GM21367 (cell line): ENCODE measurements around the gene C1orf35.

Experiments
- ATAC-seq: cut with Tn5 transposase; IDR thresholded peaks from one replicate; pipeline ENCODE4 v1.9.1; 2021; ENCODE audit not compliant: unreplicated experiment

The C1orf35 gene

GRCh38 chr1:228079601-228080263, 23.4 kb downstream of the C1orf35 start:
- ATAC-seq: no peak

GRCh38 chr1:228079013-228079412, 24.1 kb downstream of the C1orf35 start:
- ATAC-seq: no peak

DNA sequence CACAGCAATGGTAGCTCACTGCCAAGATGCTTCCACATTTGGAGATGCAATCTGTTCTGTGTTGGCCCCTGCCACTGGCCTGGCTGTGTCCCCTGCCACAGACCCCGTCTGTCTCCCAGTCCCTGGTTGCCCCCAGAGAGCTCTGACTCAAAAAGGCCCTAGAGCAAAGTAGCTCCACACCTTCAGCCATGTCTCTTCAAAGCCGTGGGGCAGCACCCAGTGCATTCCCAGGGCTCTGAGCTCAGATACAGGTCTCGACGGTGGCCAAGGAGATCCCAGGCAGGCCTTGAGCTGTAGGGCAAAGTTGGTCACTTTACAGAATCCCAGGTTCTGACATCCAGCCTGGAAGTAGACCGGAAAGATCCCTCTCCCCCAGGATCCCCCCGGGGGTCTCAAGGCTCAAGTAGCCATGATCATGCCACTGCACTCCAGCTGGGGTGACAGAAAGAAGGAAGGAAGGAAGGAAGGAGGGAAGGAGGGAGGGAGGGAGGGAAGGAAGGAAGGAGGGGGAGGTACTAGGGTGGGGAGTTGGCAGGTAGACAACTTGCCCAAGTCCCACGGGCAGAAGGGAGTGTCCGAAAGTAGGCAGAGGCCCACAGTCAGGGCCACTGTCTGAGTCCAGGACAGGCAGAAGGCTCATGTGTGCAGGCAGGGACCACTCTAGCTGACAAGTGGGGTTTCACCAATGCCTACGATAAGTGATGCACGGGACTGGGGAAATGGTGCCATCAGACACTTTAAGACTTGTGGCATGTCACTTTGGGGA, 25.4 kb downstream of the C1orf35 start:
- no peak for ATAC-seq

DNA sequence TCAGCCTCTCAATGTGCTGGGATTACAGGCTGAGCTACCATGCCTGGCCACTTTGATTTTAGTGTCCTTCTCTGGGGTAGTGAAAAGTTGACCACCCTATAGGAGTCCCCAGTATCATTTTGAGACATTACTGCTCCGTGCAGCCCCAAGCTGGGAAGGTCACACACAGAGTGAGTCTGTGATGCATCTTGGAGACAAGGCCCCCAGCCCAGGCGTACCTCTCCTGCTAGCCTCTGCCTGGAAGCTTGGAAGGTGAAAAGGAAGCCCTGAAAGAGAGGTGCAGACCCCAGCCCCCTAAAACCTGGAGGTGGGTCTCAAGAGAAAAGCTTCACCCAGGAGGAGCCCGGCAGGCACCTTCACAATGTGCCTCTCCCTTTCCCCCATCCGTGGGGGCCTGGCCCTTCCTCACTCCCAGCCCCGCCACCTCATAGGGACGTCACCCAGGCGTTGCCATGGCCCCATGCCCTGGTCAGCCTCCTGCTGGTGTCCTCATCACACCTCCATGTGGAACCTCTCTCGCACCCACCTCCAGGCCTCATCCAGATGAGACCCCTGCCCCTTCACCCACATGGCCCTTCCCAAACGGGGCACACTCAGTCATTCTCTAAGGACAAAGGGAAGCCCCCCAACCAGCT, 26.2 kb downstream of the C1orf35 start:
- no peak for ATAC-seq

DNA sequence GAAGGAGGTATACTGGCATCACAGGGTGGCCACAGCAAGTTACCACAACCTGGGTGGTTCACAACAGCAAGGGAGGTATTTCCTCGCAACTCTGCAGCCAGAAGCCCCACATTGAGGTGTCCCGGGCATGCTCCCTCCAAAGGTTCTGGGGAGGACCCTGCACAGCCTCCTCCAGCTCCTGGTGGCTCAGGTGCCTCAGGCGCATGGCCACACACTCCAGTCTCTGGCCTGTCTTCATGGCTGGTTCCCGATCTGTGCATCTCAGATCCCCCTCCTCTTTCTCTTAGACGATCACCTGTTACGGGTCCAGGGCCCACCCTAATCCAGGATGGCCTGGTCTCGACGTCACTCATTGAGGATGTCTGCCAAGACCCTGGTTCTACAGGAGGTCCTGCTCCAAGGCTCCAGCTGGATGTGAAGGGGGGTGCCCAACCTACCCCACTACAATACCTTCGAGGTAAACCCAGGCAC, 27.3 kb downstream of the C1orf35 start:
- no peak for ATAC-seq

DNA sequence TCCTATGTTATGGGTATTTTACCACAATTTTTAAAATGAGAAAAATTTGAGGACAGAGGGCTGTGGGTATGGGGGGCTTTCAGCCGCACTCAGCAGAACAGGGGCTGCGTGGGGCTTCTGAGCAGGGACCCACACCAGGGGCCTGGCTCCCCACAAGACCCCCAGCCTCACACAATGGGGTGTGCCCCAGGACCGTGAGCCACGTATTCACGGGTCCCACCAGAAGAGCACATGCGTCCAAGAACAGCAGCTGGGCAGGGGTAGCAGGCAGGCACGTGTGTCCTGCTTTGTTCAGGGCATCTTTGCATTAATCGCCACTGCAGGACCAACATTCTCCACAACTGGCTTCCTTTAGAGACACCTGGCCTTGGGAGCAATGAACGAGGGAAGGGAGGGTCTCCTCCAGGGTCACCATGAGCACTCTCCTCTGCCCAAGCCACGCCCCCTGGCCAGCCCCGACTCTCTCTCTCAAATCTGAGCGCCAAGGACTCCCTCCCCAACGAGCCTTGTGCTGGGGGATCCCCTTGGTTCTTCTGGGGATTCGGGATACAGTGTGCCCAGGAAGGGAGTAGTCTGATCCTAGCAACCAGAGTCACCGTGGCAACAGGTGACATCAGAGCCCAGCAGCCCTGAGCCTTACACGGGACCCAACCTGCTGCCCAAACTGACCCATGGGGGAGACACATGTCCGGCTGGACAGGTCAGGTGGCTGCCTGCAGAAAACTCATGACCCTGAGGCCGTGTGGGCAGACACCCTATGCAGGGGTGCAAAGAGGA, 28.0 kb downstream of the C1orf35 start:
- ATAC-seq: no peak

- ATAC-seq: no peak
Observed at GRCh38 chr1:228073857-228074545, 29.1 kb downstream of the C1orf35 start.

DNA sequence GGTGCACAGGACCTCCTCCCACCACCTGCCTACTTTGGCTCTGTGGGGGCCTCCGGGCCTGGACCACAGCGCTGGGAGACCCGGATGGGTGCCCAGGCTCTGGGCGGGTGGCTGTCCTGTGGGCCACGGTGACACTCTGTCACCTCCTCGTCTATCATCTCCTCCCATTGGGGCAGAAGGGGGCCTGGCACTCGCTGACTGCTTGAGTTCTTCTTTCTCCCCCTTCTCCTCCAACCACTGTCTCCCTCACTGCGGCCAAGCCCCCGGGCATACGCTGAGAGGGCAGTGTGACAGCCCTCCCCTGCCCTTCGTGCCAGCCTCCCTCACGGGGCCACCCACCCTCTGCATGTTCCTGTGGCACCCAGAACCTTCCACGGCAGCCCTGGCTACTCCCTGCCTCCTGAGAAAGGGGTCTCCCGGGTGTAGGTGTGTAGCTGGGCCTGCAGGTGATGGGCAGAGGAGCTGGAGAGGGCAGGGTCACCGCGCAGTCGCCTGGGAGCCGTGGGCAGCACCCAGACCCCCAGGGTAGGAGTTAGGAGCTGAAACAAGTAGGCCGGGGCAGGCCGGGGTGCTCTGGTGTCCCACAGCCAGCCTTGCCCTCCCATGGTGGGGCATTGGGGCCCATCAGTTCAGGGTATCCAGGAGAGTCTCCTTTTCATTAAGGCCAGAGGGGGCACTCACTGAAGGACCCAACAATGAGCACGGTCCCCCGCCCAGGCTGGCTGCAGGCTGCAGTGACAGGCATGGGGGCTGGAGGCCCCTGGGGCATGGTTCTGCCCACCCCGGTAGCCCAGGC, 29.9 kb downstream of the C1orf35 start:
- no peak for ATAC-seq

- ATAC-seq: no peak
Observed at GRCh38 chr1:228072658-228073043, 30.5 kb downstream of the C1orf35 start.

DNA sequence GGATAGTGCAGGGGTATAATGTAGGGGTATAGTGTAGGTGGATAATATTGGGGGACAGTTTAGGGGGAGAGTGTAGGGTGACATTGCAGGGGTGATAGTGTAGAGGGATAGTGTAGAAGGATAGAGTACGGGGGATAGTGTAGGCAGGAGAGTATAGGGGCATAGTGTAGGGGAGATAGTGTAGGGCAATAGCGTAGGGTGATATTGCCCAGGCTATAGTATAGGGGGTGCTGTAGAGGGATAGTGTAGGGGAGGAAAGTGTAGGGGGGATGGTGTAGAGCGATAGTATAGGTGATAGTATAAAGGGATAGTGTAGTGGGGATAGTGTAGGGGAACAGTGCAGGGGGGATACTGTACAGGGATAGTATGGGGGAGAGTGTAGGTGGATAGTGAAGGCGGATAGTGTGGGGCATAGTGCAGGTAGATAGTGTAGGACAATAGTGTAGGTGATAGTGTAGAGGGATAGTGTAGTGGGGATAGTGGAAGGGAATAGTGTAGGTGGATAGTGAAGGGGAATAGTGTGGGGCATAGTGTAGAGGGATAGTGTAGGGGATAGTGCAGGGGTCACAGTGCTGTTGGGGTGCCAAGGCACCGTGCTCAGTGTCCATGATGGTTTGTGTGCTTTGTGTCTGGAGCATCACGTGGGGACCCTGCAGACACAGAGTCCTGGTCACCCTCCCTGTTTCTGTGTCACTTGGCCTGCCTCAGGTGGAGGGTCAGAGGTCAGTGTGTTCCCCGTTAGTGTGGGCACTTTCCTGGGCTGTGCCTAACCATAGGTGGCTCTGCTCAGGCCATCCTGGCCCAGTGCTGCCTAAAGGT, 31.1 kb downstream of the C1orf35 start:
- no peak for ATAC-seq

- no peak for ATAC-seq
Observed at GRCh38 chr1:228070851-228071250, 32.3 kb downstream of the C1orf35 start.

DNA sequence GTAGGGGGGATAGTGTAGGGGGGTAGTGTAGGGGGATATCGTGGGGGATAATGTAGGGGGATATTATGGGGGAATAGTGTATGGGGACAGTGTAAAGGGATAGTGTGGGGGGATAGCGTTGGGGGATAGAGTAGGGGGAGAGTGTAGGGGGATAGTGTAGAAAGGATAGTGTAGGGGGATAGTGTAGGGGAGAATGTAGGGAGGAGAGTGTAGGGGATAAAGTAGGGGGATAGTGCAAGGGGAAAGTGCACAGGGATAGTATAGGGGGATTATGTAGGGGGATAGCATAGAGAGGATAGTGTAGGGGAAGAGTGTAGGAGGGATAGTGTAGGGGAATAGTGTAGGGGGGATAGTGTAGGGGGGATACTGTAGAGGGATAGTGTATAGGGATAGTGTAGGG, 33.0 kb downstream of the C1orf35 start:
- no peak for ATAC-seq

DNA sequence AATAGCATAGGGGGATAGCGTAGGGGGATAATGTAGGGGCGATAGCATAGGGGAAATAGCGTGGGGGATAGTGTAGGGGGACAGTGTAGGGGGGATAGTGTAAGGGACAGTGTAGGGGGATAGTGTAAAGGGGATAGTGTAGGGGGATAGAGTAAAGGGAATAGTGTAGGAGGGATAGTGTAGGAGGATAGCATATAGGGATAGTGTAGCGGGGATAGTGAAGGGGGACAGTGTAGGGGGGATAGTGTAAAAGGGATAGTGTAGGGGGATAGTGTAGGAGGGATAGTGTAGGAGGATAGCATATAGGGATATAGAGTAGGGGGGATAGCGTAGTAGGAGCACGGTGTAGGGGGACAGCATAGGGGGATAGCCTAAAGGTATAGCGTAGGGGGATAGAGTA, 34.8 kb downstream of the C1orf35 start:
- ATAC-seq: no peak

- ATAC-seq: no peak
Observed at GRCh38 chr1:228066891-228067654, 36.1 kb downstream of the C1orf35 start.

DNA sequence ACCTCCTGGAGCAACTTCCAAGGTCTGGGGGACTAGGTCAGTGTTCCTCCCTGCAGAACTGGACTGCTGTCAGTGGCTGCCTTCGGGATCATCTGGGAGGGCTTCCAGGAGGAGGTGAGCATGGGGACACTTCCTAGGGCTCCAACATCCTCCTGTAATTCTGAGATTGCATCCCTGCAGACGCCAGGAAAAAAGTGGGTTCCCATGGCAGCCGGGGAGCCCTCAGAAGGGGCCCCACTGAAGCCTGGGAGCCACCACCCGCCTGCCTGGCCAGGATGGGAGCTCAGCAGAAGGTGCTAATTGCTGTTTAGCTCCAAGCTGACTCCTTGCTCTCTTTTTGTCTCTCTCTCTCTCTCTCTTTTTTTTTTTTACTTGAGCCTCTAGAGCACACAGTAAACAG, 36.7 kb downstream of the C1orf35 start:
- ATAC-seq: no peak

GRCh38 chr1:228065543-228066347, 37.4 kb downstream of the C1orf35 start:
- no peak for ATAC-seq

GRCh38 chr1:228064741-228065542, 38.2 kb downstream of the C1orf35 start:
- no peak for ATAC-seq
